GM10847 (cell line): ENCODE measurements around the gene MPEG1.

ENCODE experiments used
- POLR2A ChIP-seq: IDR thresholded peaks from 2 replicates; pipeline ENCODE4 v1.6.1; 2011; ENCODE audit not compliant: insufficient read length; ENCODE audit errors: extremely low read depth

The MPEG1 gene

DNA sequence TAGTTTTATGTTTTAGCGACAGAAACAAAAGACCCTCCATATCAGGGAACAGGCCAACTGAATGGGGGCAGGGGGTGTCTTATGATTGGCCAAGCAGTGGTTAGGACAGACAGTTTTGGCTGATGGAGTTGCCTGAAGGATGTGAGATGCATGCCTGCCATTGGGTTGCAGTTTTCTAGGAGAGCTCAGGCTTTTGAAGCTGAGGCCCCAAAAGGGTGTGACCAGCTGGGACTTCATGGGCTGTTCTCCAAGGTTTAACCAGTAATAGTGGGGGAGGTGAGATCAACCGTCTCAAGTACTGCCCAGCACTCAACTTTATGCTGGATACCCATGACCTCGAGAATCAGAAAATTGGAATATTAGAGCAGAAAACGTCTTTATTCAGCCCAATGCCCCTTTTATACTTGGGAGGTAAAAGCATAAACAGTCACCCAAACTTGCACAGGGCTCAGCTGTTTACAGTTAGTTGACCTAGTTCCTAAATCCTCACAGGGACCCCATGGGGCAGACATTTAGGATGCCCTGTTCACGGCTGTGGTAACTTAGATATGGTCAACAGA lies 27.3 kb downstream of the MPEG1 start:
- no peak for TF ChIP-seq POLR2A

DNA sequence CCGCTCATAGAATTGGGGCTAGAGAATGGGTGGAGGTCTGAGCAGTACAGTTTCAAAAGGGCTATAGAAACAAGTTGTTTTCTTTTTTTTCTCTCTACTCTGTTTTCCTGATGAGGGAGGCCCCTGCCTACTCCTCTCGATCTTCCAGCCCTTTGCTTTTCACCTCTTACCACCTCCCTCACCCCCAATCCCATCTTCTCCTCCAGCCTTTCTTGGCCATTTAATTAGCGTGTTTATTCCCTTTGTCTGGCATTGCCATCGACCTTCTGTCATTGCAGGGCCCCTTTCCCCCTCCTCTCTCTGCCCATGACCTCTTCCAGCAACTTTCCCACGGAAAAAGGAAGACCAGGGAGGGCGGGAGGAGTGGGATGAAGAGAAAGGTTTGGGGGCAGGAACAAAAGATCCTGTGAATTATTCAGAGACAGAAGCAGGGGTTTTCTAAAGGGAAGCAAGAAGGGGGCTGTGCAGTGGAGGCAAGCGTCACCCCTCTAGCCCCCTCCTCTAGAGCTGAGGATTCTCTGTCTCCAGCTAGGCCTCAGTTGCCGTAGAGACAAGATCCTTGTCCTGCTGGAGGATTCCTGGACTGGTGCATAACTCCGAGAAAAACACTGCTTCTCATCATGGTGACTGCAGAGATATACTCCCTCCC lies 27.9 kb downstream of the MPEG1 start:
- TF ChIP-seq POLR2A, result no peak

DNA sequence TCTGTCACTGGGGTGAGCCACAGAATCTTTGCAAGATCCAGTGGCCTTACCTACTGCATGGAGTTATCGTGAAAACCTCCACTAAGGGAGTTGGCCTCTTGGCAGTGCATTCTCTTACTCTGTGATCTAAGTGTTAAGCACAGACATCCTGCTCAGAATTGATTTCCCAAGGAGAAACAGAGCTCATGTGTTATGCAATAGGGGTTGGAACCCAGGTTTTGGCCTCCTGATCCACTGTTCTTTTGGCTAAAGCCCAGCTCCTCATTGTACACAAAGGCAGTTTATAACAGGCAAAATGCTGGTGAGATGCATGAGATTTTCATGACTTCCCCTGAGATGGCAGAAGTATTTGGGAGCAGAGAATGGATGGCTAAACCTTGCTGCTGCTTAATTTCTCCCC lies 29.0 kb downstream of the MPEG1 start:
- TF ChIP-seq POLR2A, result no peak

DNA sequence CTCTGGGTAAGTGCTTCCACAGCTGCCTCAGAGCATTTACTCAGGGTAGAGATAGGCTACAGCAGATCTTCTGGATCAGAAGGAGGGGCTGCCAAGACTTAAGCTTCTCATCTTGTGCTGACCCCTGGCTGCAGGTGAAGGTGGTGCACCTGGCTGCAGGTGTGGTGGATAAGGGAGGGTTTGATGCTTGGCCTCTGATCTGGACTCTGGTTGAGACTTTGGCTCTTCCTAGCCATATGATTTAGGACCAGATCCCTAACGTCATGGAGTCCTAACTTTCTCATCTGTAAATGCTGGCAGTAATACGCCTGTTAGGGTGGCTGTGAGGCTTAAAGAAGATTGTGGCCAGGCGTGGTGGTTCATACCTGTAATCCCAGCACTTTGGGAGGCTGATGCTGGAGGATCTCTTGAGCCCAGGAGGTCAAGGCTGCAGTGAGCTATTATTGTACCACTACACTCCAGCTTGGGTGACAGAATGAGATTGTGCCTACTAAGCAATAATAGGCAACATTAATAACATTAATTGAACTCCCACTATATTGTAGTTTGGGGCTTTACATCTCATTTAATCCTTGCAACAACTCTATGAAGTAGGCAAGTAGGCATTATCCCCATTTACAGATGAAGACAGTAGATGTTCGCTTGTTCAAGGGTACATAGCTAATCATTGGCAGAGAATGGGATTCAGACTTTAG lies 30.1 kb downstream of the MPEG1 start:
- no peak for TF ChIP-seq POLR2A

DNA sequence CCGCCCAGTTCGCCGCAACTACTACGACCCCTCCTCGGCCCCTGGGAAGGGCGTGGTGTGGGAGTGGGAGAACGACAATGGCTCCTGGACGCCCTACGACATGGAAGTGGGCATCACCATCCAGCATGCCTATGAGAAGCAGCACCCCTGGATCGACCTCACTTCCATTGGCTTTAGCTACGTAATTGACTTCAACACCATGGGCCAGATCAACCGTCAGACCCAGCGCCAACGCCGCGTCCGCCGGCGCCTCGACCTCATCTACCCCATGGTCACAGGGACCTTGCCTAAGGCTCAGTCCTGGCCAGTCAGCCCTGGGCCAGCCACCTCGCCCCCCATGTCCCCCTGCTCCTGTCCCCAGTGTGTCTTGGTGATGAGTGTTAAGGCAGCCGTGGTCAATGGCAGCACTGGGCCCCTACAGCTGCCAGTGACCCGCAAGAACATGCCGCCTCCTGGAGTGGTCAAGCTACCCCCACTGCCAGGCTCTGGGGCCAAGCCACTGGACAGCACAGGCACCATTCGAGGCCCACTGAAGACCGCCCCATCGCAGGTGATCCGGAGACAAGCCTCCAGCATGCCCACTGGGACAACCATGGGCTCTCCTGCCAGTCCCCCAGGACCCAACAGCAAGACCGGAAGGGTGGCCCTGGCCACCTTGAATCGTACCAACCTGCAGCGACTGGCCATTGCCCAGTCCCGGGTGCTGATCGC lies 30.8 kb downstream of the MPEG1 start:
- no peak for TF ChIP-seq POLR2A

DNA sequence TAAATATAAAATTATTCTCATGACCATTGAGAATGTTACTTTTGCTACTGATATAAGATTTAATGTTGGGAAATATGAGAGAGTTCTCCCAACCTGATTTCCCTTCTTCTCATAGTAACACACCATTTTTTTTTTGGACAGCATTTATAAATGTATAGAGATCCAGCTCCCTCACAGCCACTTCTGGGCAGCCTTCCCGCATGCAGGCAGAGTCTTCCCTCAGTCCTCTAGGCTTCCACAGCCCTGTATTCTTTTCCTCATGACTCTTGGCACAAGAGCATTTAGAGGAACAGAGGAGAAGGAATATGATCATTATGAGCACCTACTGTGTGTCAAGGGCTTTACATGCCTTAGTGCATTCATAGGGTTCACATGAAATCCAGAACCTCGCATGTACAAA lies 31.8 kb downstream of the MPEG1 start:
- no peak for TF ChIP-seq POLR2A

DNA sequence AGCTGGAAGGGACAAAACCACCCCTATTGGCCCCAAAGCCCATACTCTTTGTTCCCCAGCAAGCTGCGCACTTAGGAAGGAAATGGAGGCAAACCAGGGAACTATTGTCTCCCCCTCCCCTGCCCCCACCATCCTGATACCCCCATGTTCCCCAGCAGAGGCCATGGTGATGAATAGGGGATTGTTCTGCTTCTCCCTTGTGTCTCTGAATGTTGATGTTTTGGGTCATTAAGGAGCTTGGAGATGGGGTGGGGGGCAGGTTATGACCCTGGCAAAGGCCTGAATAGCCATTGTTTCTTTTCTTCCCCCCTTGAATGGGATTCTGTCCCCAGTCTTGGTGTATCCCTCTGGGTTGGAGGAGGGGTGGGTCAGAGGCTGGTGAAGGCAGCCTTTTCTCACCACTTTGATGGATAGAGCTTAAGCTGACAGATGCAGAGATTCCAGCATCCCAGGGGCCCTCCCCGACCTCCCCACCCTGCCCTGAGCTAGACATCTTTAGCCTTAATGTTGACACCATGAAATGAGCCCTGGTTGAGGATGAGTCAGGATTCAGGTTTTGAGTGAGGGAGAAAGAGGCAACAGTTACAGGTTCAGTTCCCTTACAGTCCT lies 32.5 kb downstream of the MPEG1 start:
- no peak for TF ChIP-seq POLR2A

DNA sequence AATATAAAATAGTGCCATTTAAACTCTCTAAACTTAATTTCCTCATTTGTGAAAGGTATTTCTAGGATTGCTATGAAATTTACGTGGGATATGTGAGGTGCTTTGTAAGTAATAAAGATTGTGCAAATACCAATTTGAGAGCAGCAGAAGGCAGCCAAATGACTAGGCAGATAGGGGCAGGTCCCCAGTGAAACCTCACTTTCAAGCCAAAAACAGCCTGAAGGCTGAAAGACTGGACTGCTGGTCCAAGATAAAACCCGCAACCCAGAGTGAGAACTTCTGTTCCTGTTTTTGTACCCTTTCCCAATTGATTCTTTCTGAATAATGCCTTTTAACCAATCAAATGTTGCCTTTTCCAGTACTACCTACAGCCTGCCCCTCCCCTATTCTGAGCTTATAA lies 33.6 kb downstream of the MPEG1 start:
- no peak for TF ChIP-seq POLR2A

DNA sequence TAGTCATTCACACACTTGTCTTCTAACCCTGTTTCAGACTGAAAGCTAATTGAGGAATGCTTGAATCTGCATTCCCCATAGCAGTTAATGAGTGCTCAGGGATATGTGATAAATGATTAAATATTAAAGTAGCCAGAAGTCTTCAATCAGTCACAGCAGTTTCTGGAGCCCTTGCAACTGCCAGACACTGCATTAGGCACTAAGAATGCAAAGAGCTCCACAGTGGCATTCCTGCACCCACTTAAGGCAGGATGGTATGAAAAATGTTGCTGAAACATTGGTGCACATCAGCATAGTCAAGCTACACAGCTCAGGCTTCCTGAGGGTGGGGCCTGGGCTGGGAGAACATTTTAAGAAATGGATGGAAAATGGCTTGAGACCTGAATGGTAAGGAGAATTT lies 34.3 kb downstream of the MPEG1 start:
- TF ChIP-seq POLR2A, result no peak

DNA sequence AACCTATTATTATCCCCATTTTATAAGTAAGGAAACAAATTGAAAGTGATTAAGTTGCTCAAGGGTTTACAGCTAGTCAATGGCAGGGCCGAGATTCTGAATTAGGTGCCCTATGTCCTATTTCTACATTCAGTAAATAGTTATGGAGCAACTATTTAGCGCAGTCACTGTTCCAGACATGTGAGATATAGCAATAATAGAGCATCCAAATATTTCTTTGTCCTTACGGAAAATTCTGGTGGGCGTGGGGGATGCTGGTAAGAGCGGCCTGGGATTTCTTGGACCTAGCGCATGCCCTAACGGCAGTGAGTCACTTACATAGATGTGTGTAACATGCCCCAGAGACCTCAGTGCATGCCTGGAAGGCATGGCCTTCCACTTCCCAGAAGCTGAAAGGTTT lies 36.4 kb downstream of the MPEG1 start:
- no peak for TF ChIP-seq POLR2A

DNA sequence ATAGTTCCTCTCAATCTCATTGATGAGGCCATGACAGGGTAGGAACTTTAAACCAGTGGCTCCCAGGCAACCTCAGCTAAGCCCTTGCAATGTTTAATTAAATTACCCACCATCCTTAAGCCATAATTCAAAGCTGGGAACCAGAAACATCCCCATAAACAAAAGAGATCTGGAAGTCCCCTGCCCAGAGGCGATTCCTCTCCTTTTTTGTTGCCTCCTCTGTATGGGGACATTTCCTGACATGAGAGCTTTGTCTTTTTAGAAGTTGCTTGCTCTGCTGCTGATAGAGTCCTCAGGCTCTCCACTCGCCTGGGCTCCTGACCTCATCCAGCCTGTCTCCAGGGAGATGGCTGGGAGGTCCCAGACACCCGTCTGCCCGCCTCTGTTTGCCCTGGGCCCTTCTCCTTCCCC lies 37.6 kb downstream of the MPEG1 start:
- TF ChIP-seq POLR2A, result no peak

DNA sequence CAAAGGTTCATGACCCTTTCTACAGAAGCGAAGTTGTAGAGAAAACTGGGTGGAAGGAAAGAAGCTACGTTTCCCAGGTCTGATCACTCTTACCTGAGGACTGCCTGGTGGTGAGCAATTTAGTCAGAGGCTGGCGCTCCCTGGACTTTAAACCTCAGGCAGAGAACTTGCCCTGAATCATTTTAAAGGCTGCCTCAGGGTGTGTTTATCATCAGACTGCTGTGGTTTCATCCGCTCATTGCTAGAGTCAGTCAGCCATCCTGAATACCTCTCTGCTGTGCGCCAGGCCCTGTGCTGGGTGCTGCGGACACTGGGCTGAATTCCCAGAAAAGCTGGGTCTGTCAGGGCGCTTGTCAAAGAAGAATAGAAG lies 38.1 kb downstream of the MPEG1 start:
- no peak for TF ChIP-seq POLR2A

DNA sequence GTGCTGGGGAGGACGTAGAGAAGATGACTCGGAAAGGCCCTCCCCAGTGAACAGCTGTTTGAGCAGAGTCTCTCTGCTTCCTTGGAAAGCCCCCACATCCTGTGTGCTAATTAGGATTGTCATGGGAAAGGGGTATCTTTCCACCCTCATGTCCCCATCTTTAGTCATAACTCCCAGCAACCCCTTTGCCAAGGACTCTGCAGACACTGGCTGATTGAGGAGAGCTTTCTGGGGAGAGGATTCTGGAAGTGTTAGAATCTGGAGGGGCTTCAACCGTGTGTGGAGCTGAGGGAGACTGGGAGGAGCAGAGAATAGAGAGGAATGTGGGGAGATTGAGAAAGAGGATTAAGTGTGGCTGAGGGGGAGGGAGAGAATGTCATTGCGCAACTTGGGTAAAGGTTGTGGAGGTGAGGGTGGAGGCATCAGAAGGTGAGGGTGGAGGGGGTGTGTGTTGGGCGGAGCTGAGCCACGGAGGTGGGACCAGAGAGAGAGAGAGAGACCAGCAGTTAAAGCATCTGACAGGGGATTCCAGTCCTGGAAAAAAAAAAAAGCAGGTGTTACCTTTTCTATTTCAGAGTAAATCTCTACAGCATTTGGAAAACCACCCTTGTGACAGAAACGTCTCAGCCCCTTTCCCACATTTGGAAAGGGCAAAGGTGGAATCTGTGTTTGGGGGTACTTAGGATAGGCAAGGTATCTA lies 38.6 kb downstream of the MPEG1 start:
- TF ChIP-seq POLR2A, result no peak

DNA sequence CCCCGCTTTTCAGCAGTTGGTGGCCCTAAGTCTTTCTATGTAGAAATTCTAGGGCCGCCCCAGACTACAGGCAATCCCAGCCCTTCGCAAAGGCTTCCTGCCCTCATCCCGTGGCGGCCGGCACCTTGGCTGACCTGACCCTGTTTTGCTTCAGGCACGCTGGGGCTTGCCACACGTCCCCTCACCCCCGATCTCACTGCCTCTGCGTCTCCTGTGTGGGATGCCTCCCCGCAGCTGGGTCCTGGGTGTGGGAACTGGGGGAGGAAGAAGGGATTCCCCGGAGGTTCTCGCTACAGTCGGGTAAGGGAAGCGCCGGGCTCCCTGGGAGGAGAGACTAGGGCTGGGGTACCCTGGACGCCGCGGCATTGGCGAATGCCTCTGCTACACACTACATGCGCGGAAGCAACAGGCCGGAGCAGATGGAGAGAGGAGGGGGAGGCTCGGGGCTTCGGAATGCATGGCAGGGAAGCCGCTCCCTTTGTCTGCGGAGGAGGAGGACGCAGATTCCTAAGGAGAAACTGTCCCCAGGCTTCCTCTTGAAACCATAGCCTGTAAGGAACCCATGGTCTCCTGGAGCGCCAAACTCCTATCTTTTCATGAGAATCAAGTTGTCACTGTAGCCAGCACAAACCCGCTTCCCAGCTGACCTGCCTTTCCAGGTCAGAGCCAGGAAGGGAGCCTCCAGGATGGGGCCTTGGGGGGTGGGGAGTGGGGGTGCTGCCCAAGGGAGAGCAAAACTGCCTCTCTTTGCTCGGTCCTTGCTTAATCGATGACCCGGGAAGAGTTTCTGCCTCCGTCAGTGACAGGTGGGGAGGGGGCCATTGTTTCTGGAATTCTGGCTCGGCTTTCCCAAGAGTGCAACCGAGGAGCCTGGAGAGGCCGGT lies 39.4 kb downstream of the MPEG1 start:
- TF ChIP-seq POLR2A, result peak; percentile 5
